Thoracic aorta (tissue), 2 donors: ENCODE results near the gene TBX15. TPM values are rescaled to one million over a fixed set of nuclear protein-coding genes. Genes with fewer than 3 reads are reported as not detected.

Source experiments
- ATAC-seq: fragments of 150-250 bp; one replicate; pipeline ENCODE4 v1.8.0; 2017; ENCODE audit warnings: low read depth; ENCODE audit not compliant: insufficient number of reproducible peaks, low FRiP score
- DNase-seq: peaks from one replicate; pipeline ENCODE4 v3.0.0-alpha.2; 2020; ENCODE audit warnings: low spot score
- H3K27ac ChIP-seq, 2 donors: fragments of 200-600 bp; sonication (generic); 1 replicate in 1 of 2; 2 replicates in 1 of 2; pipeline ENCODE4 v1.5.1; 2016; ENCODE audit warnings: mild to moderate bottlenecking in 2 of 2, moderate library complexity in 2 of 2
- H3K27me3 ChIP-seq: fragments of 200-600 bp; sonication (generic); replicated peaks from 2 replicates; pipeline ENCODE4 v1.6.0; 2016; ENCODE audit warnings: mild to moderate bottlenecking; ENCODE audit not compliant: insufficient read depth
- H3K36me3 ChIP-seq: fragments of 200-600 bp; sonication (generic); one replicate; pipeline ENCODE4 v1.5.1; 2016
- H3K4me1 ChIP-seq, 2 donors: fragments of 200-600 bp; sonication (generic); 1 replicate in 1 of 2; 2 replicates in 1 of 2; pipeline versions ENCODE4 v1.5.1 to v1.6.0; 2016; ENCODE audit warnings: low read depth in 2 of 2, mild to moderate bottlenecking in 1 of 2; ENCODE audit not compliant: control insufficient read depth in 1 of 2
- H3K4me3 ChIP-seq: fragments of 200-600 bp; sonication (generic); 2 replicates; pipeline ENCODE4 v1.5.1; 2016; ENCODE audit warnings: mild to moderate bottlenecking
- H3K9me3 ChIP-seq: fragments of 200-600 bp; sonication (generic); 2 replicates; pipeline ENCODE4 v1.5.1; 2016
- total RNA-seq, 2 donors: library from RNA; depleted of rRNA; stranded (reverse); fragments of >200 nt; gene quantifications; one replicate each; pipeline versions ENCODE4 v1.1.0 to v1.2.3, GENCODE V29; 2016
- TF ChIP-seq, protein P1 (sequence below): fragments of 200-600 bp; sonication (generic); IDR thresholded peaks from one replicate; pipeline ENCODE4 v1.5.1; 2019; ENCODE audit warnings: antibody characterized with exemption

The TBX15 gene
- total RNA-seq, 2 donors from 2014 or later = 1.5 to 6.8 TPM

- H3K27ac ChIP-seq = no peak overlapping the region
- ATAC-seq = no peak
- H3K36me3 ChIP-seq = no peaks in the 10 kb centered on the region
- no peaks in the 10 kb centered on the region for H3K4me1 ChIP-seq
- no peaks in the 10 kb centered on the region for H3K9me3 ChIP-seq
- H3K4me3 ChIP-seq = no peak overlapping the region
- TF ChIP-seq, protein P1, sequence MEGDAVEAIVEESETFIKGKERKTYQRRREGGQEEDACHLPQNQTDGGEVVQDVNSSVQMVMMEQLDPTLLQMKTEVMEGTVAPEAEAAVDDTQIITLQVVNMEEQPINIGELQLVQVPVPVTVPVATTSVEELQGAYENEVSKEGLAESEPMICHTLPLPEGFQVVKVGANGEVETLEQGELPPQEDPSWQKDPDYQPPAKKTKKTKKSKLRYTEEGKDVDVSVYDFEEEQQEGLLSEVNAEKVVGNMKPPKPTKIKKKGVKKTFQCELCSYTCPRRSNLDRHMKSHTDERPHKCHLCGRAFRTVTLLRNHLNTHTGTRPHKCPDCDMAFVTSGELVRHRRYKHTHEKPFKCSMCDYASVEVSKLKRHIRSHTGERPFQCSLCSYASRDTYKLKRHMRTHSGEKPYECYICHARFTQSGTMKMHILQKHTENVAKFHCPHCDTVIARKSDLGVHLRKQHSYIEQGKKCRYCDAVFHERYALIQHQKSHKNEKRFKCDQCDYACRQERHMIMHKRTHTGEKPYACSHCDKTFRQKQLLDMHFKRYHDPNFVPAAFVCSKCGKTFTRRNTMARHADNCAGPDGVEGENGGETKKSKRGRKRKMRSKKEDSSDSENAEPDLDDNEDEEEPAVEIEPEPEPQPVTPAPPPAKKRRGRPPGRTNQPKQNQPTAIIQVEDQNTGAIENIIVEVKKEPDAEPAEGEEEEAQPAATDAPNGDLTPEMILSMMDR = no peak
- no peak for DNase-seq
- H3K27me3 ChIP-seq = no peaks in the 10 kb centered on the region
These were observed 103.2 kb downstream of the TBX15 start for GRCh38 chr1:118884946-118885345.

DNA sequence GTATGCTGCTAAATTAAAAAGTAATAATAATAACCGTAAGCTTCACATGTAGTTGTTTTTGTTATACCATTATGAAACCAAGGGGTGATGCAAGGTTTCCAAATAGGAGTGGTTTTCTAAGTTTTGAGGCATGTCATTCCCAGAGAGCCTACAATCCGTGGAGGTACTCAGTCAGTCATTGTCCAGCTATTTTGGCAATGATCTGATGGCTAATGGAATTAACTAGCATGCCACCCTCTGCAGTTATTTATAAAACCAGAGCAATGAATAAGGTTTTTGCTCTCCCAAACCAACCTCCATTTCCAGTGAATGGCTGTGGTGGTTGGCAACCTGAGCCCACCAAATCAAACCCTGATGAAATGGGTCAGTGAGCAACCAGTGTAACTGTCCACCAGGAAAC is 106.4 kb downstream of the TBX15 start:
- DNase-seq (no peak), ATAC-seq (no peak)
- Histone ChIP-seq H3K27me3 (no peaks in the 10 kb centered on the region), H3K4me1 (no peaks in the 10 kb centered on the region), H3K4me3 (no peak overlapping the region), H3K36me3 (no peaks in the 10 kb centered on the region), H3K27ac (no peak overlapping the region), H3K9me3 (no peaks in the 10 kb centered on the region)
- TF ChIP-seq, protein P1 = no peak

DNA sequence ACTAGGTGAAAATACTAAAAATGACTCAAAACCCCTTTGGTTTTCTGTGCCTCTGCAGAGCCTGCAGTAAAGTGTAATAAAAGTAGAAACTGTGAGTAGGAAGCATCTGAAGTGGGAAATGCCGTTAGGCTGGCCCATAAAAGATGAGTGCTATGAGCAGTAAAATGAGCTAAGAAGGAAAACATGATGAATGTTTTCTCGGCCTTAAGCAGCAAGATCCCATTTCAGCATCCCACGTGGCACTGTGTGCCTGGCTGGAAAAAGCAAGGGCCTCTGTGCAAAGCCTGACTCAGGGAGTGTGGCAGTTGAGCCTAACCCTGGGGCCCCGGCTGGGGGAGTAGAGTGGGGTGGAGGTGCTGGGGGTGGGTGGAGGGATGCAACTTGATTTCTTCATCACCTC is 109.5 kb downstream of the TBX15 start:
- ATAC-seq (no peak), DNase-seq (no peak)
- H3K36me3 ChIP-seq = no peaks in the 10 kb centered on the region
- H3K9me3 ChIP-seq = no peaks in the 10 kb centered on the region
- H3K4me3 ChIP-seq = no peak overlapping the region
- H3K4me1 ChIP-seq = no peaks in the 10 kb centered on the region
- no peaks in the 10 kb centered on the region for H3K27me3 ChIP-seq
- no peak overlapping the region for H3K27ac ChIP-seq
- TF ChIP-seq, protein P1 = no peak

GRCh38 chr1:118877668-118878396 is 110.3 kb downstream of the TBX15 start:
- ATAC-seq (no peak), DNase-seq (no peak)
- Histone ChIP-seq H3K27me3 (no peaks in the 10 kb centered on the region), H3K4me3 (no peak overlapping the region), H3K27ac (no peak overlapping the region), H3K9me3 (no peaks in the 10 kb centered on the region), H3K36me3 (no peaks in the 10 kb centered on the region), H3K4me1 (no peaks in the 10 kb centered on the region)
- TF ChIP-seq, protein P1 = no peak

DNA sequence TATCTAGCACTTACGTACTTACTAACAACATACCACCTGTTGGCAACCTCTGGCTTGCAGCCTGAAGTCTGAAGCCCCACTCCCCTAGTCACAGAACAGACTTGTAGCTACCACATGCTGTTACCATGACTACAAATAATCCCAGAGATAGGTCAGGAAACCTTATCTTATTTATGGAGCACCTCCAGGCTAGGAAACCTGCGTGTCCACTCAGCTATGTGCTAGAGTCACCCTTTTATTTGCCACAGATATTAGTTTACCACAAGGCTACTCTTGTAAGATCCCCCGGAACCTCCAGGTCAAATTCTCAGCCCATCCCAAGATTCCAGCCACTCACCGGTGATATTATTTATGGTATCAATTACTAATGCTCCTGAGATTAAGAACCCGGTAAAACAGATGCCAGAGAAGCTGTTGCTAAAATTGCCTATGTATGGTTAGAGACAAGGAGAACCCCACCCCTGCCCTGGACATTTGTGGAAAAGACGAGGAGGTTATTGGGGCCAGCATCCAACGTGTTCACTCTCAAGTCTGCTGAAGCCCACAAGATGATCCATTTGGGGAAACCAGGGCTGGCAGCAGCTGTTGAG is 116.5 kb downstream of the TBX15 start:
- no peak for ATAC-seq
- H3K27ac ChIP-seq = no peak overlapping the region
- TF ChIP-seq, protein P1 = no peak
- no peaks in the 10 kb centered on the region for H3K4me1 ChIP-seq
- no peaks in the 10 kb centered on the region for H3K36me3 ChIP-seq
- no peaks in the 10 kb centered on the region for H3K9me3 ChIP-seq
- no peaks in the 10 kb centered on the region for H3K27me3 ChIP-seq
- DNase-seq = no peak
- no peak overlapping the region for H3K4me3 ChIP-seq
